GM21360 (cell line): Measurements from ENCODE around the gene GNB1L.
"Not testable (repeated sequence)": the region's sequence is repeated elsewhere in the genome, so short reads cannot be mapped to it uniquely, and the experiment has no call there.

ENCODE experiments used
- ATAC-seq: cut with Tn5 transposase; IDR thresholded peaks from one replicate; pipeline ENCODE4 v1.9.1; 2021; ENCODE audit warnings: mild to moderate bottlenecking, moderate library complexity; ENCODE audit not compliant: unreplicated experiment

GNB1L gene

DNA sequence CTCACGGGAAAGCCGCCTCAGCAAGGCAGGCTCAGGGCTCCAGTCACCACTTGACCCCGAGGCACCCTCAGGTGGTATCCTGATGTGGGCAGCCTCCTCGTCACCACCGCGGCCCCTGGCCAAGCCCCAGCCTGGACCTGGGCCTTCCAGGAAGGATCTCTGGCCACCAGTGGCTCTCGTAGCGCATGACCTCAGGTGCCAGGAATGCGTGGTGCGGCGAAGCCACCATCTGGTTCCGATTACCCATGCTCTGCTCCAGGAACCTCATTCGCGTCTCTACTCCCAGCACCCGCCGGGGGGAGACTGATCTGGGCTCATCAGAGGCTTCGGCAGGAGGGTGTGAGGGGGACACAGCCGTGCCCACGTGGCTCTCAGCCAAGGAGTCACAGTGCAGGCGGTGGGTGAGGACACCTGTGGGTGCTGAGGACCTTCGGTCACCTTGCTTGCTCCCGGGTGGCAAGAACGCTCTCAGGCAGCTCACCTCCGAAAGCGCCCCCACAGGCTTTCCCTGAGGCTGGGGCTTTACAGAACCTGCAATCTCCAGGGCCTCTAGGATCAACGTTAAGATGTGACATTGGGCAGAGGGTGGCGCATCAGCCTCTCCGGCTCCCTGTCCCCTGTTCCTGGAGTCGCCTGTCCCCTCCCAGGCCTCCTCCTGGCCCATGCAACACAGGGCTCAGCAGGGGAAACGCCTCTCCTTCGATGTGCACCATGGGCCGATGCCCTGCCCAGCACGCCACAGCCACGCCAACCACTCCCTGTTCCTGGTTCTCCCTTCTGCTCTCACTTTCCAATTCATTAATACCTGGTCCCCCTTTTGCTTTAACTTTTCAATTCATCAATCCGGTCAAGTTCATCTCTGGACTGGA, 55.1 kb downstream of the GNB1L start:
- no peak for ATAC-seq

DNA sequence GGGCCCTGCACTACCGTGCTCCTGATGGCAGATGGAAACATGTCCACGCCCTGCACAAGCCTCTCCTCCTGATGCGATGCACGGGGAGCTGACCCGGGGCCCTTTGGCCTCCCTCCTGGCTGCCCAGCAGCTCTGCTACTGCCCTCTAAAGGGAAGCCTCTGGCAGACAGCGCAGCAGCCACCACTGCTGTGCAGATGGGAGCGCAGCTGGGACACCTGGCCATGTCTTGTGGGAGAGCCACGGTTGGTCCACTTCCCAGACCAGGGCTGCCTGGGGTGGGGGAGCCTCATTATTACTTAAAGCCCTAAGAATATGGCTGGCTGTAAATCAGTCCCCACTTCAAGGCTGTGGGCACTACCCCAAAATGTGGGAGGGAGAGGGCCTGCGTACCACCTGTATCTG, 55.8 kb downstream of the GNB1L start:
- ATAC-seq = no peak

DNA sequence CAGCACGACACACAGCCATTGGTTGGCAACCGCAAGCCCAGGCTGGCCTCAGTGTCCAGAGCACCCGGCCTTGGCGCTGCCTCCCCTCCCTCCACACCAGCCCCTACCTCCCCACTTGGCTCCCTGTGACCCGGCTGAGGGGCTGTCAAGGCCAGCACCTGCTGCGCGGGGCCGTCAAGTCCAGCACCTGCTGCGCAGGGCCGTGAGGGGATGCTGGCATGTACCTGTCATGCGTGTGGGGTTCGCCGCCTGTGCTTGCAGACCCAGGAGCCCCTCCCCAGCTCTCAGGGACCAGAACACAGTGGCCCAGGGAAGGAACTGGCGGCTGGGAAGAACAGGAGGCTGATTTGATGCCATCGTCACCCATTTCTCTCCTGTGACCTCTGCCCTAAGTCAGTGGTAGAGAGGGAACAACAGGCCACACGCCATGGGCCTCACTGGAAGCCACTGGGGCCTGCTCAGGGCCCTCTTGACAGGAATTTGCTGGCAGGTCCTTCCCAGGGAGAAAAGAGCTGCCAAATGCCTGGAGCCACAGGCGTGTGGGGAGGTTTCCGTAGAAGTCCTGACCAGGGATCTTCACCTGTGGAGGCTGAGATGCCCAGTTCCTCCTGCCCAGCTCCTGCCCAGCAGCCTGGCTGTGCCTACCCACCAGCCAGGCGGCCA, 56.5 kb downstream of the GNB1L start:
- no peak for ATAC-seq

DNA sequence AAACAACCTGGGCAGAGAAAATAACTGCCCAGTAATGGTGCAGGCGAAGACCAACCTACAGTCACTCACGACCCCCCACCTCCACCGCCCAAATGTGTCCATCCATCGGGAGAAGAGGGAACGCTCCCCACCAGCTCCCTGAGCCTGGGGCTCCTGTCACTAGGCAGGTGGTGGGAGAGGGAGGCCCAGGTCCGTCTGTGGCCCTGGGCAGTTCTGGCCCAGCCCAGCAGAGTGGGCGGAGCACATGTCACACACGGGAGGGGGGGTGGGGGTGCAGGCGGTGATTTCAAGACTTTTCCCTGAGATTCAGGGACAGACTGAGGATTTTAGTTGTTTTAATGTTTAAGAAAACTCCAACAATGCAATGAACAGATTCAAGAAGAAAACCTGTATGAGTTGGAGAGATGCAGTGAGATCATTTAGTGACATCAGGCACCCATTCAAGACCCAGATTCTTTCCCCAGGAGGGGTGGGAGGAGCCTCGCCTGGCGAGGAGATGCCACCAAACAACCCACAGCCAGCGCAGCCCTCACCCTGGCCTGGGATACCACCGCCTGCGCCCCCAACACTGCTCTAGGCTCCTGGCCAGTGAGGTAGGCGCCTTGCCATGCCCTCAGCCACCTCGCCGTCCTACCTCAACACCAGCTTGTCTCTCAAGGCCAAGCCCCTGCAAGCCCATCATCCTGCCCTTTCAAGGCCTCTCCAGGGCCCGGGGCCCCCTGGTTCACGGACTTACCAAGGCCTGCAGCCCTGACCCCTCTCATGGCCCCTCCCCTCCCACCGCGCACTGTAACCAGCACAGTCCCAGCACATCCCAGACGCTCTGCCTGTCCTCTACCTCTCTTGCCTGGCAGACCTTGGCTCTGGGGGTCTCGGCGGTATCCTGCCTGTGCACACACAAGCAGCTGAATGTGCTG, 57.3 kb downstream of the GNB1L start:
- no peak for ATAC-seq

DNA sequence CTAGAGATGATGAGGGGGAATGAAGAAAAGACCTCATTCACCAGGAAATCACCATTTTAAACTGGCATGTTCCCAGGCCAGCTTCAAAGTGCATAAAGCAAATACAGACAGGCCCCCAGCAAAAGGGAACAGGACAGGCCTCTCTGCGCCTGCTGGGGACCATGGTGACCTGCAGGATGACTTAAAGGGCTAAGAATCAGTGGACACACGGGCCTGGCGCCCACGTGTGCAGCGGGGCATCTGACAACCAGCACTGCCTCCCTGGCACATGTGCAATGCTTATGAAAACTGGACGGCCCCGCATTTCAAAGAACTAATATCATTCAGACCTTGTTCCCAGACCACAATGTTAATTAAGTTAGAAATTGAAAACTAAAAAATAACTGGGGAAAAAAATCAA, 58.5 kb downstream of the GNB1L start:
- no peak for ATAC-seq

DNA sequence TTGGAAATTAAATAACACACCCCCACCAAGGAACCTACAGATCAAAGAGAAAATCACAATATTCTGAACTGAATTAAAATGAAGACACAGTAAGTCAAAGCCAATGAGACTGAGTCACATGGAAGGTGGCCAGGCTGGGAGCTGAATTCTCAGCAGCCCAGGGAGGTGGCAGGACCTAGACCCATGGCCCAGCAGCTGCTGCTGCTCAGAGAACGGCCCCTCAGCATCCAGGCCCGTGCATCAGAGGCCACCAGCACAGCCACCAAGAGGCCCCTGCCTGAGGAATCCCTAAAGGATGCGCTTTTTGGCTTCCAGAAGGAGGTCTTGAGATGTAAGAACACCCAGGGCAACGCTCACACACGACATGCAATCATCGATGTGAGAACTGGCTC, 59.1 kb downstream of the GNB1L start:
- ATAC-seq = no peak

- no peak for ATAC-seq
These were observed 60.9 kb downstream of the GNB1L start for GRCh38 chr22:19793661-19794310.

GRCh38 chr22:19793161-19793560, 61.5 kb downstream of the GNB1L start:
- no peak for ATAC-seq

GRCh38 chr22:19792383-19792896, 62.2 kb downstream of the GNB1L start:
- ATAC-seq = not testable (repeated sequence)

GRCh38 chr22:19791894-19792293, 62.8 kb downstream of the GNB1L start:
- ATAC-seq = no peak

GRCh38 chr22:19791243-19791642, 63.4 kb downstream of the GNB1L start:
- no peak for ATAC-seq

DNA sequence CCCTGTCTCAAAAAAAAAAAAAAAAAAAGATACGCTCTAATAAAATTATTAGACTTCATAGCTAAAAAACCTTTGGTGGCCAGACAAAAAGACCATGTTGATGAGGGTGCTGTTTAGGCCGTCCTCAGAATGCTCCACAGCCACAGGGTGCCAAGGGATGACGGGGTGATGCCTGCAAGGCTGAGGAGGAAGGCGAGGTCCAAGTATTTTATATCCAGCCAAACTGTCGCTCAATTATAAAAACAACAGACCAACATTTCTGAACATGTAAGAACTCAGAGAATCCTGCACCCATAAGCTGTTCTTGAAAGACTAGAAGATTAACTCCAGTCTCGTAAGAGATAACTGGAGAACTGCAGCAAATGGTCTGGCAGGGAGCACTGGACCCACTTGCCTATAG, 64.8 kb downstream of the GNB1L start:
- no peak for ATAC-seq

- ATAC-seq = no peak
These were observed 65.3 kb downstream of the GNB1L start for GRCh38 chr22:19789406-19789805.

GRCh38 chr22:19788661-19789225, 65.9 kb downstream of the GNB1L start:
- no peak for ATAC-seq

DNA sequence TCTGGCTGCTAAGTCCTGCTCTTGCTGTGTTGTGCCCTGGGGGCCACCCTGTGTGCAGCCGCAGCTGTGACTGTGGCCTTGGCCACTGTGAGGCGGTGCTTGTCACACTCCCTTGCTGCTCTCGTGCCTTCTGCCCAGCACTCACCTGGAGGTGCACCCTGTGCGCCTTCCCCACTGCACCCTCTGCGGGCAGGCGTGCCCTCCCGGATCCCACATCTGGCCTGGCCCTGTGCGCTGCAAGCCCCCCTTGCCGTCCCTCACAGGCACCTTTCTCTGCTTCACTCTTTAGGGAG, 66.9 kb downstream of the GNB1L start:
- ATAC-seq = no peak

DNA sequence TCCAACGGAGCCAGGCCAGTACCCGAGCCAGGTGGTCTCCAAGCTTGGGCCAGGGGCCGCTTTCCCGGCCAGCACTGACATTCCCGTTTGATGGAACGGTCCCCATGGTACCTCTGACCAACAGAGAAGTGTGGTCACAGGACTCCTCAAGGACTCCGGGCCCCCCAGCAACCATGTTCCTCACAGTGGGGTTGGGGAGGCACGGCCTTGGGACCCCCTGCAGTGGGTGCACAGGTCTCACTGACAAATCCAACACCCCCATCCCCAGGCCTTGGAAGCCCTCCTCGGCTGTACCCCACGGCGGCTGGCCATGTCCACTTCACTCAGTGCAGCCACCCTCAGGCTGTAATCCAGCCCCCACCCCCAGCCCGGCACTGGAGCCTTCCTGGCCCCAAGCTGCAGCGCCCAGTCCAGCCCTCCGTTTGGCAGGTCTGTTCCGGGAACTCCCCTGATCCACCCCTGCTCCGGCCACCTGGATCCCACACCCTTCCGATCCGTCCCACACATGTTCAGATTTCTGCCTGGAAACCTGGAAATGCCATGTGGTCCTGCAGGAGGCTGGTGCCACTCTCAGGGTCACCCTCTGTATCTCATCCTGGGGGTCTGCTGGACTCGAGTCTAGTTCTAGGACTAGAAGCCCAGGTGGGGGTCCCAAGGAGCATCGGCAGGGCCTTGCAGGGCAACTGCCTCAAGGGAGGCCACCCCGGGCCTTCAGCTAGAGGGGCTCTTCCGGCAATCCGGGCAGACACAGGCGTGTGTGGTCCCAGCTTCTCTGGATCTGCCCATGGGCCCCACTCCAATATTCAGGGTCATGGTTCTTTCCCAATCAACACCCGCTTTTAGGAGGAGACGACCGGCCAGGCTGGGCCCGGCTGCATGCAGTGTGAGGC, 67.5 kb downstream of the GNB1L start:
- no peak for ATAC-seq

DNA sequence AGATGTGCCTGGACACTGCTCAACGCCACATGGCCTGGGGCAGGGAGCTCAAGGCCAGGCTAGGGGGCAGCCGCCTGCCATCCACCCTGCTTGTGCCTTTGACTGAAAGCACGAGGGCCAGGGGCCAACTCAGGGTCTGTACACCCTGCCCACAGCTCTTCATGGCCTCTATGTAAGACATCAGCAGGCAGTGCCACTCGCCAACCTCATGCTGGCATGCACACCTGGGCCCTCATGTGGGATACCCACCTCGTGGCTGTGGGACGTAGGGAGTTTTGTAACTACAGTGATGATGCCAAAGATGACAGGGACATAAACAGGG, 68.4 kb downstream of the GNB1L start:
- ATAC-seq = no peak

- ATAC-seq = no peak
These were observed 69.0 kb downstream of the GNB1L start for GRCh38 chr22:19785461-19786263.
